ENCODE measurements around the gene ZNF511.

- TF ChIP-seq CTCF (IDR thresholded peaks at IDR 0.05; ENCODE audit: insufficient read depth, low read length, poor library complexity, severe bottlenecking) (no peak), EZH2phosphoT487 (conservative IDR thresholded peaks at IDR 0.05; ENCODE audit: low read length) (no peak)
Observed at GRCh38 chr10:133286366-133286765, 22.3 kb upstream of the ZNF511 start.

Measured in SU-DHL-6 (cell line).